ENCODE measurements around the gene KTN1.

Gene KTN1

GRCh38 chr14:55609681-55610080 lies 29.7 kb downstream of the KTN1 start:
- TF ChIP-seq ZFX (IDR thresholded peaks at IDR 0.05; ENCODE audit: borderline replicate concordance) (no peak), CTCF (IDR thresholded peaks at IDR 0.05) (no peak)
- no peak overlapping the region for H3K27ac ChIP-seq

GRCh38 chr14:55610713-55611370 lies 30.8 kb downstream of the KTN1 start:
- TF ChIP-seq CTCF (IDR thresholded peaks at IDR 0.05) (no peak), ZFX (IDR thresholded peaks at IDR 0.05; ENCODE audit: borderline replicate concordance) (no peak)

GRCh38 chr14:55611859-55612258 lies 31.9 kb downstream of the KTN1 start:
- no peak overlapping the region for H3K27ac ChIP-seq
- TF ChIP-seq ZFX (IDR thresholded peaks at IDR 0.05; ENCODE audit: borderline replicate concordance) = no peak
- TF ChIP-seq CTCF (IDR thresholded peaks at IDR 0.05) = no peak

More at GRCh38 chr14:55610713-55611370, 30.8 kb downstream of the KTN1 start:
- no peak overlapping the region for H3K27ac ChIP-seq

GRCh38 chr14:55614304-55614703 lies 34.3 kb downstream of the KTN1 start:
- TF ChIP-seq ZFX (IDR thresholded peaks at IDR 0.05; ENCODE audit: borderline replicate concordance) (no peak), CTCF (IDR thresholded peaks at IDR 0.05) (no peak)
- no peak overlapping the region for H3K27ac ChIP-seq

GRCh38 chr14:55620277-55620676 lies 40.3 kb downstream of the KTN1 start:
- no peak overlapping the region for H3K27ac ChIP-seq
- TF ChIP-seq ZFX (IDR thresholded peaks at IDR 0.05; ENCODE audit: borderline replicate concordance) (no peak), CTCF (IDR thresholded peaks at IDR 0.05) (no peak)

GRCh38 chr14:55620981-55621380 lies 41.0 kb downstream of the KTN1 start:
- H3K27ac ChIP-seq = no peak overlapping the region
- TF ChIP-seq ZFX (IDR thresholded peaks at IDR 0.05; ENCODE audit: borderline replicate concordance) (no peak), CTCF (IDR thresholded peaks at IDR 0.05) (no peak)

- TF ChIP-seq CTCF (IDR thresholded peaks at IDR 0.05) = no peak
- no peak for TF ChIP-seq ZFX (IDR thresholded peaks at IDR 0.05; ENCODE audit: borderline replicate concordance)
- H3K27ac ChIP-seq = no peak overlapping the region
Measured at GRCh38 chr14:55621391-55621790, 41.4 kb downstream of the KTN1 start.

Data from 22Rv1 (cell line).